ENCODE data around the gene IL17C.

DNA sequence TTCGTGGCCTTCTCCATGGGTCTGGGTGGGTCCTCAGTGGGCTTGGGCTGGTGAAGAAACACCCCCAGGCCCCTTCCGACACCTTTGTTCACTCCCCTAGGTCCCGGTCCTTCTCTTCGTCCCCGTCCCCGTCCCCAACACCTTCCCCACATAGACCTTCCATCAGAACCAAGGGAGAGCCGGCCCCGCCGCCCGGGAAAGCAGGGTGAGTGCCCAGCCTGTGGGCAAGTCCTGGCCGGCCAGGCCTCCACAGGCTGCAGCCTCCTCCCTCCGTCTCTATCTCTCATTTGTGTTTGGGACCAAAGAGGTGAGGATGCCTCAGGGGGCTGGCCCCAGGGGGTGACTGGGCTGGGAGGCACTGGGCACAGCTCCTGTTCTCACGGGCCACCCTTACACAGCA lies 14.5 kb upstream of the IL17C start:
- TF ChIP-seq, protein P1, sequence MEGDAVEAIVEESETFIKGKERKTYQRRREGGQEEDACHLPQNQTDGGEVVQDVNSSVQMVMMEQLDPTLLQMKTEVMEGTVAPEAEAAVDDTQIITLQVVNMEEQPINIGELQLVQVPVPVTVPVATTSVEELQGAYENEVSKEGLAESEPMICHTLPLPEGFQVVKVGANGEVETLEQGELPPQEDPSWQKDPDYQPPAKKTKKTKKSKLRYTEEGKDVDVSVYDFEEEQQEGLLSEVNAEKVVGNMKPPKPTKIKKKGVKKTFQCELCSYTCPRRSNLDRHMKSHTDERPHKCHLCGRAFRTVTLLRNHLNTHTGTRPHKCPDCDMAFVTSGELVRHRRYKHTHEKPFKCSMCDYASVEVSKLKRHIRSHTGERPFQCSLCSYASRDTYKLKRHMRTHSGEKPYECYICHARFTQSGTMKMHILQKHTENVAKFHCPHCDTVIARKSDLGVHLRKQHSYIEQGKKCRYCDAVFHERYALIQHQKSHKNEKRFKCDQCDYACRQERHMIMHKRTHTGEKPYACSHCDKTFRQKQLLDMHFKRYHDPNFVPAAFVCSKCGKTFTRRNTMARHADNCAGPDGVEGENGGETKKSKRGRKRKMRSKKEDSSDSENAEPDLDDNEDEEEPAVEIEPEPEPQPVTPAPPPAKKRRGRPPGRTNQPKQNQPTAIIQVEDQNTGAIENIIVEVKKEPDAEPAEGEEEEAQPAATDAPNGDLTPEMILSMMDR (IDR thresholded peaks at IDR 0.05), result no peak
- TF ChIP-seq POLR2A (IDR thresholded peaks at IDR 0.05), result no peak
